Measurements from ENCODE around the gene LSR. TPM values are rescaled to one million over a fixed set of nuclear protein-coding genes. Genes with fewer than 3 reads are reported as not detected.

LSR gene
- total RNA-seq, 1 donor from 2014 or later = 27.1 TPM

DNA sequence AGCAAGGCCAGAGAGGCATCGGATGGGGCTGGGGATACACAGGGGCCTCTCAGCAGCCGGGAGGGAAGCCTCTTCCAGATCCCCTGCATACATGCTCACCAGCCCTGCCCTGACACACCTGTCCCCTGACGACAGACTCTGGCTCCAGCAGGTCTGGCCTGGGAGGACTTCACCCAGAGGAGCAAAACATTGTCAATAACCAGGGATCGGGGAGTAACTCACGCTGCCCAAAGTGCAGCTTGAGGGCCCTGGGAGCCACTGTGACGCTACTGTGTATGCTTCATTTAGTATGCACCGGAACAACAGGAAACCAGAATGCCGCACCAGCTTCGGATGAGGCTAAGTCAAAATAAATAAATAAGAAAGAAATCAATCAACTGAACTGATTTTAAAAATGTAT lies 67.8 kb downstream of the LSR start:
- DNase-seq (ENCODE audit: low spot score) = no peak
- Histone ChIP-seq H3K36me3 (no peaks in the 10 kb centered on the region), H3K79me2 (ENCODE audit: low read depth) (no peaks in the 10 kb centered on the region), H3K4me3 (no peak overlapping the region), H3K27me3 (no peaks in the 10 kb centered on the region), H3F3A (ENCODE audit: low read depth) (no peaks in the 10 kb centered on the region), H3K4me1 (no peaks in the 10 kb centered on the region), H3K9me3 (ENCODE audit: low read depth) (no peaks in the 10 kb centered on the region), H3K4me2 (no peak overlapping the region), H4K20me1 (ENCODE audit: low read depth) (no peaks in the 10 kb centered on the region), H2AFZ (replicated peaks) (no peak overlapping the region), H3K9ac (no peak overlapping the region), H3K27ac (no peak overlapping the region)
- Mint-ChIP-seq H3K4me3 (no peak overlapping the region), H3K27ac (no peak overlapping the region), H3K9me3 (no peaks in the 10 kb centered on the region), H3K4me1 (peaks cover 3% of the 10 kb centered on the region), H3K27me3 (ENCODE audit: insufficient read depth, low read depth) (peaks cover 6% of the 10 kb centered on the region), H3K36me3 (no peaks in the 10 kb centered on the region)
- TF ChIP-seq EZH2 (IDR thresholded peaks at IDR 0.05) = no peak
- TF ChIP-seq, protein P1, sequence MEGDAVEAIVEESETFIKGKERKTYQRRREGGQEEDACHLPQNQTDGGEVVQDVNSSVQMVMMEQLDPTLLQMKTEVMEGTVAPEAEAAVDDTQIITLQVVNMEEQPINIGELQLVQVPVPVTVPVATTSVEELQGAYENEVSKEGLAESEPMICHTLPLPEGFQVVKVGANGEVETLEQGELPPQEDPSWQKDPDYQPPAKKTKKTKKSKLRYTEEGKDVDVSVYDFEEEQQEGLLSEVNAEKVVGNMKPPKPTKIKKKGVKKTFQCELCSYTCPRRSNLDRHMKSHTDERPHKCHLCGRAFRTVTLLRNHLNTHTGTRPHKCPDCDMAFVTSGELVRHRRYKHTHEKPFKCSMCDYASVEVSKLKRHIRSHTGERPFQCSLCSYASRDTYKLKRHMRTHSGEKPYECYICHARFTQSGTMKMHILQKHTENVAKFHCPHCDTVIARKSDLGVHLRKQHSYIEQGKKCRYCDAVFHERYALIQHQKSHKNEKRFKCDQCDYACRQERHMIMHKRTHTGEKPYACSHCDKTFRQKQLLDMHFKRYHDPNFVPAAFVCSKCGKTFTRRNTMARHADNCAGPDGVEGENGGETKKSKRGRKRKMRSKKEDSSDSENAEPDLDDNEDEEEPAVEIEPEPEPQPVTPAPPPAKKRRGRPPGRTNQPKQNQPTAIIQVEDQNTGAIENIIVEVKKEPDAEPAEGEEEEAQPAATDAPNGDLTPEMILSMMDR (IDR thresholded peaks at IDR 0.05) = no peak
- TF ChIP-seq EZH2phosphoT487 (IDR thresholded peaks at IDR 0.05) = no peak

Other genes with a start within 250 kb of the LSR start
- gene GRAMD1A, start 248.7 kb upstream of the LSR start, total RNA-seq (ENCODE audit: low replicate concordance) = 27.2 and 51.0 TPM in 2 replicates
- gene SCN1B, start 218.5 kb upstream of the LSR start, total RNA-seq (ENCODE audit: low replicate concordance) = 2.2 and 3.9 TPM in 2 replicates
- 0.30 and 2.2 TPM in 2 replicates for gene HPN, start 207.3 kb upstream of the LSR start, total RNA-seq (ENCODE audit: low replicate concordance)
- not detected in 2 replicates for gene FXYD3, start 133.2 kb upstream of the LSR start, total RNA-seq (ENCODE audit: low replicate concordance)
- 0.81 TPM in 1 of 2 replicates, not detected in the other for gene LGI4, start 113.9 kb upstream of the LSR start, total RNA-seq (ENCODE audit: low replicate concordance)
- gene FXYD1, start 110.2 kb upstream of the LSR start, total RNA-seq (ENCODE audit: low replicate concordance) = 0.46 TPM in 1 of 2 replicates, not detected in the other
- gene FXYD7, start 105.7 kb upstream of the LSR start, total RNA-seq (ENCODE audit: low replicate concordance) = 0.13 and 0.56 TPM in 2 replicates
- 7.8 and 11.6 TPM in 2 replicates for gene FXYD5, start 94.3 kb upstream of the LSR start, total RNA-seq (ENCODE audit: low replicate concordance)
- gene FAM187B, start 20.3 kb upstream of the LSR start, total RNA-seq (ENCODE audit: low replicate concordance) = 0.19 TPM in 1 of 2 replicates, not detected in the other
- gene USF2, start 20.0 kb downstream of the LSR start, total RNA-seq (ENCODE audit: low replicate concordance) = 46.8 and 88.7 TPM in 2 replicates
- 0.30 TPM in 1 of 2 replicates, not detected in the other for gene HAMP, start 33.5 kb downstream of the LSR start, total RNA-seq (ENCODE audit: low replicate concordance)
- gene MAG, start 43.2 kb downstream of the LSR start, total RNA-seq (ENCODE audit: low replicate concordance) = not detected in 2 replicates
- 0.62 TPM in 1 of 2 replicates, not detected in the other for gene CD22, start 80.2 kb downstream of the LSR start, total RNA-seq (ENCODE audit: low replicate concordance)
- gene FFAR1, start 98.9 kb downstream of the LSR start, total RNA-seq (ENCODE audit: low replicate concordance) = 0.06 TPM in 1 of 2 replicates, not detected in the other
- gene FFAR3, start 109.5 kb downstream of the LSR start, total RNA-seq (ENCODE audit: low replicate concordance) = not detected in 2 replicates
- gene GPR42, start 122.1 kb downstream of the LSR start, total RNA-seq (ENCODE audit: low replicate concordance) = not detected in 2 replicates
- gene FFAR2, start 199.3 kb downstream of the LSR start, total RNA-seq (ENCODE audit: low replicate concordance) = not detected in 2 replicates
- not detected in 2 replicates for gene KRTDAP, start 241.5 kb downstream of the LSR start, total RNA-seq (ENCODE audit: low replicate concordance)

Measured in neural progenitor cell (in vitro differentiated cells).